Stimulated activated CD8-positive, alpha-beta memory T cell treated with anti-CD3 and anti-CD28 coated beads, Interleukin-7, amount 100 ng/mL, for 4 hours (primary cell): ENCODE results near the gene GRK3.
"Not testable (repeated sequence)": the region's sequence is repeated elsewhere in the genome, so short reads cannot be mapped to it uniquely, and the experiment has no call there.

Experiments
- DNase-seq, 2 donors: peaks; one replicate each; pipeline ENCODE4 v3.0.0-alpha.2; 2020; ENCODE audit warnings: low read depth in 2 of 2

GRK3 gene

GRCh38 chr22:25572708-25573171, 8.3 kb downstream of the GRK3 start:
- no peak for DNase-seq

- no peak for DNase-seq
Measured at GRCh38 chr22:25573841-25574240, 9.4 kb downstream of the GRK3 start.

GRCh38 chr22:25574736-25575135, 10.3 kb downstream of the GRK3 start:
- no peak for DNase-seq

GRCh38 chr22:25575674-25576392, 11.4 kb downstream of the GRK3 start:
- DNase-seq: not testable (repeated sequence)

GRCh38 chr22:25581452-25581851, 17.0 kb downstream of the GRK3 start:
- DNase-seq: not testable (repeated sequence)

- no peak for DNase-seq
Measured at GRCh38 chr22:25582946-25583345, 18.5 kb downstream of the GRK3 start.

GRCh38 chr22:25584993-25585392, 20.5 kb downstream of the GRK3 start:
- not testable (repeated sequence) for DNase-seq

GRCh38 chr22:25589664-25590063, 25.2 kb downstream of the GRK3 start:
- DNase-seq: not testable (repeated sequence)

GRCh38 chr22:25593323-25593722, 28.8 kb downstream of the GRK3 start:
- not testable (repeated sequence) for DNase-seq

GRCh38 chr22:25598609-25599008, 34.1 kb downstream of the GRK3 start:
- no peak for DNase-seq

GRCh38 chr22:25602445-25602844, 38.0 kb downstream of the GRK3 start:
- no peak for DNase-seq

GRCh38 chr22:25602916-25603315, 38.4 kb downstream of the GRK3 start:
- DNase-seq: no peak

GRCh38 chr22:25605146-25605545, 40.7 kb downstream of the GRK3 start:
- DNase-seq: not testable (repeated sequence)

- DNase-seq: not testable (repeated sequence)
Measured at GRCh38 chr22:25605565-25605964, 41.1 kb downstream of the GRK3 start.

GRCh38 chr22:25611284-25611683, 46.8 kb downstream of the GRK3 start:
- not testable (repeated sequence) for DNase-seq

- DNase-seq: not testable (repeated sequence)
Measured at GRCh38 chr22:25613131-25613530, 48.7 kb downstream of the GRK3 start.

GRCh38 chr22:25613558-25613957, 49.1 kb downstream of the GRK3 start:
- not testable (repeated sequence) for DNase-seq

GRCh38 chr22:25614791-25615190, 50.3 kb downstream of the GRK3 start:
- not testable (repeated sequence) for DNase-seq

GRCh38 chr22:25621986-25622385, 57.5 kb downstream of the GRK3 start:
- no peak for DNase-seq

- no peak for DNase-seq
Measured at GRCh38 chr22:25623310-25623734, 58.8 kb downstream of the GRK3 start.

- no peak for DNase-seq
Measured at GRCh38 chr22:25623851-25624250, 59.4 kb downstream of the GRK3 start.

GRCh38 chr22:25624476-25624875, 60.0 kb downstream of the GRK3 start:
- no peak for DNase-seq

GRCh38 chr22:25625747-25626623, 61.5 kb downstream of the GRK3 start:
- not testable (repeated sequence) for DNase-seq
